GM12874 (cell line): ENCODE results near the gene UBE2K.

ENCODE experiments used
- CTCF ChIP-seq: IDR thresholded peaks from 2 replicates; pipeline ENCODE4 v1.5.1; 2011; ENCODE audit warnings: low read depth, mild to moderate bottlenecking, control low read depth, low read length, moderate library complexity; ENCODE audit not compliant: insufficient read depth

Gene UBE2K

GRCh38 chr4:39682138-39682537 is 15.8 kb upstream of the UBE2K start:
- no peak for TF ChIP-seq CTCF

GRCh38 chr4:39685990-39686389 is 11.9 kb upstream of the UBE2K start:
- TF ChIP-seq CTCF: no peak

GRCh38 chr4:39687014-39687413 is 10.9 kb upstream of the UBE2K start:
- no peak for TF ChIP-seq CTCF

GRCh38 chr4:39689970-39690369 is 8.0 kb upstream of the UBE2K start:
- TF ChIP-seq CTCF: no peak

GRCh38 chr4:39698424-39699009 is 581 bp downstream of the UBE2K start:
- TF ChIP-seq CTCF: no peak

GRCh38 chr4:39699687-39700409 is 1.9 kb downstream of the UBE2K start:
- no peak for TF ChIP-seq CTCF

- TF ChIP-seq CTCF: no peak
Observed at GRCh38 chr4:39700554-39700953, 2.6 kb downstream of the UBE2K start.
